Chondrocyte (in vitro differentiated cells): Measurements from ENCODE around the gene HDAC9. TPM values are rescaled to one million over a fixed set of nuclear protein-coding genes. Genes with fewer than 3 reads are reported as not detected.

ENCODE experiments used
- DNase-seq: peaks from one replicate; pipeline ENCODE4 v3.0.0; 2021; ENCODE audit warnings: mixed read lengths, low spot score
- H3K27ac Mint-ChIP-seq: one replicate; pipeline ENCODE4 v1.8.0; 2021; ENCODE audit warnings: mild to moderate bottlenecking, moderate library complexity, mixed read lengths; ENCODE audit not compliant: unreplicated experiment
- H3K27me3 Mint-ChIP-seq: 2 replicates; pipeline ENCODE4 v1.8.0; 2021; ENCODE audit warnings: low read depth, mixed read lengths
- H3K36me3 Mint-ChIP-seq: 2 replicates; pipeline ENCODE4 v1.8.0; 2021; ENCODE audit warnings: low read depth, mixed read lengths
- H3K4me1 Mint-ChIP-seq: 2 replicates; pipeline ENCODE4 v1.8.0; 2021; ENCODE audit warnings: low read depth, mild to moderate bottlenecking, mixed read lengths
- H3K4me3 Mint-ChIP-seq: one replicate; pipeline ENCODE4 v1.8.0; 2021; ENCODE audit warnings: mild to moderate bottlenecking, moderate library complexity, mixed read lengths; ENCODE audit not compliant: unreplicated experiment
- H3K9me3 Mint-ChIP-seq: 2 replicates; pipeline ENCODE4 v1.8.0; 2021; ENCODE audit warnings: low read depth, mixed read lengths
- CTCF ChIP-seq: fragments of 200-600 bp; sonication (generic); IDR thresholded peaks from 2 replicates; pipeline ENCODE4 v1.5.0; 2021; ENCODE audit warnings: antibody characterized with exemption, mild to moderate bottlenecking, moderate library complexity
- total RNA-seq: library from RNA; stranded (reverse); gene quantifications from 3 replicates; pipeline ENCODE4 v1.2.1, GENCODE V29; 2021

Gene HDAC9
- total RNA-seq, 1 donor from 2014 or later: 5.9 TPM

- Mint-ChIP-seq H3K36me3 (no peaks in the 10 kb centered on the region), H3K9me3 (no peaks in the 10 kb centered on the region), H3K27ac (no peak overlapping the region), H3K4me1 (peaks cover 3% of the 10 kb centered on the region), H3K27me3 (no peaks in the 10 kb centered on the region), H3K4me3 (no peak overlapping the region)
- DNase-seq: no peak
- TF ChIP-seq CTCF: no peak
Measured at GRCh38 chr7:18648849-18649758, 153.6 kb downstream of the HDAC9 start.

DNA sequence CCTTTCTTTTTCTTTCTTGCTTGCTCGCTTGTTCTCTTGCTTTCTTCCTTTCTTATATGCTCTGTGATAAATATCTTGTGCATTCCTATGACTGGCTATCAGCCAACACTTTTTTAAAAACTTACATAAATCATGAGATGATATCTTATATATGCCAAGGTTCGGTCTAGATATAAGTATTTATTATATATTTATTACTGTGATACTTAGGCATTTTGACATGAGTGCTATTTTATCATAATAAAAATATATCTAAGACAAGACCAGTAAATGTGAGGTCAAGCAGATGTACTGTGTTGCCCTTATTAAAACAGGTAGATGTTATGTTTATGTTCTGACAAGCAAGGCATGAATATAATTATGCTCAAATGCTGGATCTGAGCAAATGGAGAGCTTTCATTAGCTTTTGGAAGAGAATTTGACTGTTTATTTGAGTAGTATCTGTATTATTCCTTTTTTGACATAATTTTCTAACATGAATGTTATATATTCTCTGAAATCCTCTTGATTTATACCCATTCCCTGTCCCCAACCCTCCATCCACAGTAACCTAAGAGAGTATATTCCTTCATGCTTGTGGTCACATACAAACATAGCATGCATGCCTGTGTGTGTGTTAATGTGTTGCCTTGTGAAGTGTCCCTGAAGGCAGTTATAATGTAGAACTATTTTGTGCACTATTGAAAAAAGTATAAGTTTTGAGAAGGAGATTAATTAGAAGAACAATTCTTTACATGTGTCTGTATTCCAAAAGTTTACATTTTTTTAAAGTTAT, 158.0 kb downstream of the HDAC9 start:
- no peak for DNase-seq
- Mint-ChIP-seq H3K4me3 (no peak overlapping the region), H3K27me3 (no peaks in the 10 kb centered on the region), H3K27ac (no peak overlapping the region), H3K9me3 (no peaks in the 10 kb centered on the region), H3K4me1 (peaks cover 9% of the 10 kb centered on the region), H3K36me3 (no peaks in the 10 kb centered on the region)
- TF ChIP-seq CTCF: no peak

DNA sequence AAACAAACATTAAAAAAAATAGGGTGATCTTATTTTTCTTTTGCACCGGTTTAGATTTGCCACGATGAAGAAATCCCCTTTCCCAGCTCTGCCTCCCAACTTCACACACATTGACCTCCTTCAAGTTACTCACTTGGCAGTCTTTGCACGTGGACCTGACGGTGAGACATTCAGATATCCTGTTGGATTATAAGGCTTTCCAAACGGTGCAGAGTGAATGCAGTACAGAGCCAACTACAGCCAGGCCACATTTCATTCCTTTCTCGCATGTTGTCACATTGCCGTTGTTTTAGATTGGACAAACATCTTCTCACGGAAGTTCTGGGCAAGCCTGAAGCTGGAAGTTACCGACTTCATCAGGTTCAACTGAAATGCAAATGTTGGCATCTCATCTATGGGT, 159.2 kb downstream of the HDAC9 start:
- DNase-seq: no peak
- no peak overlapping the region for H3K27ac Mint-ChIP-seq
- no peaks in the 10 kb centered on the region for H3K36me3 Mint-ChIP-seq
- H3K27me3 Mint-ChIP-seq: no peaks in the 10 kb centered on the region
- no peaks in the 10 kb centered on the region for H3K9me3 Mint-ChIP-seq
- no peak for TF ChIP-seq CTCF
- no peak overlapping the region for H3K4me3 Mint-ChIP-seq
- H3K4me1 Mint-ChIP-seq: peaks cover 9% of the 10 kb centered on the region

GRCh38 chr7:18655506-18655905, 160.0 kb downstream of the HDAC9 start:
- no peak overlapping the region for H3K4me3 Mint-ChIP-seq
- no peak overlapping the region for H3K27ac Mint-ChIP-seq
- H3K36me3 Mint-ChIP-seq: no peaks in the 10 kb centered on the region
- peaks cover 9% of the 10 kb centered on the region for H3K4me1 Mint-ChIP-seq
- TF ChIP-seq CTCF: no peak
- DNase-seq: no peak
- no peaks in the 10 kb centered on the region for H3K27me3 Mint-ChIP-seq
- no peaks in the 10 kb centered on the region for H3K9me3 Mint-ChIP-seq

GRCh38 chr7:18655912-18656311, 160.4 kb downstream of the HDAC9 start:
- no peak for TF ChIP-seq CTCF
- H3K4me1 Mint-ChIP-seq: peaks cover 9% of the 10 kb centered on the region
- no peaks in the 10 kb centered on the region for H3K9me3 Mint-ChIP-seq
- no peaks in the 10 kb centered on the region for H3K36me3 Mint-ChIP-seq
- no peak overlapping the region for H3K4me3 Mint-ChIP-seq
- DNase-seq: no peak
- H3K27me3 Mint-ChIP-seq: no peaks in the 10 kb centered on the region
- no peak overlapping the region for H3K27ac Mint-ChIP-seq
